ENCODE measurements around the gene PRDM15. TPM values are rescaled to one million over a fixed set of nuclear protein-coding genes. Genes with fewer than 3 reads are reported as not detected.
A peak's percentile ranks its signal among the peaks of the same experiment; 100 is the strongest.

PRDM15 gene
- total RNA-seq, 4 donors from 2014 or later, result 7.6 to 27.5 (median 12.9) TPM

- Histone ChIP-seq H3K27me3 (peaks cover 65% of the 10 kb centered on the region), H3K36me3 (no peaks in the 10 kb centered on the region), H3K9me3 (no peaks in the 10 kb centered on the region), H3K4me1 (peaks cover 42% of the 10 kb centered on the region), H3K4me3 (peak overlapping the region; percentile 35), H3K27ac (no peak overlapping the region)
- 47% methylated on average over 10 of the region's 10 CpGs for whole genome bisulfite sequencing
- TF ChIP-seq EP300 (IDR thresholded peaks at IDR 0.05) (no peak), POLR2AphosphoS5 (IDR thresholded peaks at IDR 0.05) (no peak), POLR2A (IDR thresholded peaks at IDR 0.05) (no peak), CTCF (IDR thresholded peaks at IDR 0.05) (no peak)
- DNase-seq (ENCODE audit: low spot score in 2 of 2), result peak in 1 of 2 donors; percentile 56
Measured at GRCh38 chr21:41769111-41769510, 110.0 kb downstream of the PRDM15 start.

- WGBS, result 9% methylated on average over 17 of the region's 17 CpGs
- peaks cover 71% of the 10 kb centered on the region for H3K27me3 ChIP-seq
- peak in 1 of 2 donors; percentile 62 for DNase-seq (ENCODE audit: low spot score in 2 of 2)
Measured at GRCh38 chr21:41768437-41769042, 110.6 kb downstream of the PRDM15 start.

GRCh38 chr21:41767606-41768436 is 111.3 kb downstream of the PRDM15 start:
- Histone ChIP-seq H3K27ac (no peak overlapping the region), H3K4me3 (peak overlapping the region; percentile 72), H3K9me3 (no peaks in the 10 kb centered on the region), H3K27me3 (peaks cover 77% of the 10 kb centered on the region), H3K36me3 (no peaks in the 10 kb centered on the region), H3K4me1 (peaks cover 55% of the 10 kb centered on the region)
- no peak for TF ChIP-seq CTCF (IDR thresholded peaks at IDR 0.05)
- no peak for TF ChIP-seq POLR2AphosphoS5 (IDR thresholded peaks at IDR 0.05)
- no peak for TF ChIP-seq POLR2A (IDR thresholded peaks at IDR 0.05)
- no peak for TF ChIP-seq EP300 (IDR thresholded peaks at IDR 0.05)
- WGBS, result 4% methylated on average over 20 of the region's 26 CpGs
- DNase-seq (ENCODE audit: low spot score in 2 of 2), result peak in 1 of 2 donors; percentile 59

More at GRCh38 chr21:41768437-41769042, 110.6 kb downstream of the PRDM15 start:
- no peaks in the 10 kb centered on the region for H3K36me3 ChIP-seq
- TF ChIP-seq EP300 (IDR thresholded peaks at IDR 0.05), result no peak
- TF ChIP-seq CTCF (IDR thresholded peaks at IDR 0.05), result peak in 1 of 2 donors; percentile 10
- H3K27ac ChIP-seq, result no peak overlapping the region
- no peaks in the 10 kb centered on the region for H3K9me3 ChIP-seq
- H3K4me3 ChIP-seq, result peak overlapping the region; percentile 35
- H3K4me1 ChIP-seq, result peaks cover 48% of the 10 kb centered on the region

- WGBS, result 3% methylated on average over 51 of the region's 53 CpGs
- peak in 1 of 2 donors; percentile 74 for DNase-seq (ENCODE audit: low spot score in 2 of 2)
- H3K27ac ChIP-seq, result peak within 1 kb of the TSS; percentile 87
- peaks cover 70% of the 10 kb centered on the region for H3K27me3 ChIP-seq
- peak in 2 of 3 donors; percentile 64 to 79 for TF ChIP-seq POLR2AphosphoS5 (IDR thresholded peaks at IDR 0.05)
- TF ChIP-seq POLR2A (IDR thresholded peaks at IDR 0.05), result no peak
- no peaks in the 10 kb centered on the region for H3K36me3 ChIP-seq
- peak within 1 kb of the TSS; percentile 72 for H3K4me3 ChIP-seq
- no peaks in the 10 kb centered on the region for H3K9me3 ChIP-seq
- peaks cover 62% of the 10 kb centered on the region for H3K4me1 ChIP-seq
Measured at GRCh38 chr21:41766883-41767605, 112.1 kb downstream of the PRDM15 start, which contains the start of gene RIPK4. Gene RIPK4, minus strand, starts transcription at chr21:41767052. Its CDS starts 11 bp downstream, at chr21:41767041.

GRCh38 chr21:41765973-41766882 is 112.9 kb downstream of the PRDM15 start:
- Histone ChIP-seq H3K4me3 (peak overlapping the region; percentile 72), H3K9me3 (no peaks in the 10 kb centered on the region), H3K27ac (peak overlapping the region; percentile 87), H3K36me3 (no peaks in the 10 kb centered on the region), H3K27me3 (peaks cover 65% of the 10 kb centered on the region), H3K4me1 (peaks cover 70% of the 10 kb centered on the region)
- WGBS, result 30% methylated on average over 34 of the region's 88 CpGs
- no peak for TF ChIP-seq CTCF (IDR thresholded peaks at IDR 0.05)
- TF ChIP-seq EP300 (IDR thresholded peaks at IDR 0.05), result no peak
- no peak for TF ChIP-seq POLR2AphosphoS5 (IDR thresholded peaks at IDR 0.05)
- no peak for TF ChIP-seq POLR2A (IDR thresholded peaks at IDR 0.05)
- no peak for DNase-seq (ENCODE audit: low spot score in 2 of 2)

Data from suprapubic skin (tissue), 4 donors.